Lower leg skin (tissue), 3 donors: Measurements from ENCODE around the gene THSD8.

Source experiments
- POLR2A ChIP-seq, 2 donors: fragments of 450-650 bp; IDR thresholded peaks; one replicate each; pipeline ENCODE4 v1.6.1; 2016 to 2017; ENCODE audit warnings: antibody characterized with exemption in 2 of 2, mild to moderate bottlenecking in 1 of 2, moderate library complexity in 1 of 2
- TF ChIP-seq, protein P1 (sequence below), 3 donors: fragments of 450-650 bp; IDR thresholded peaks; one replicate each; pipeline ENCODE4 v1.5.1; 2016; ENCODE audit warnings: antibody characterized with exemption in 3 of 3, mild to moderate bottlenecking in 3 of 3, moderate library complexity in 2 of 3

DNA sequence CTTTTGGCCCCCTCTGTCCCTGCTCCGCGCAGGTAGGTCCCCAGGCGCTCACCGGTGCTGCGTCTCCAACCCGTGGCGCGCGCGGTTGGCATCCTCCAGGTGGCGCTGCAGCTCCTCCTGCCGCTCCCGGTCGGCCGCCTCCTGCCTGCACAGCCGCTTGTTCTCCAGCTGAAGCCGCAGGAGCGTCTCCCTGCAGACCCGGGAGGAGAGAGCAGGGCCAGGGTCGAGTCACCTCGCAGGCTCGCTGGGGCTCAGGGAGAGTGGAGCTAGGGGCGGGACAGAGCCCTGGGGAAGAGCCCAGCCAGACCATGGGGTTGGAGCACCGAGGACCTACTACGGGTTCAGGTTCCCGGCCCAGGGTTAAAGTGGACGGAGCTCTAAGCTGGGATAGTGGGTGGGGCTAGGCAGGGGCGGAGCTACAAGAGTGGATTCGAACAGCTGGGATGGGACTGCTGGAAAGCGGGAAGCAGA, 35.8 kb upstream of the THSD8 start:
- TF ChIP-seq, protein P1, sequence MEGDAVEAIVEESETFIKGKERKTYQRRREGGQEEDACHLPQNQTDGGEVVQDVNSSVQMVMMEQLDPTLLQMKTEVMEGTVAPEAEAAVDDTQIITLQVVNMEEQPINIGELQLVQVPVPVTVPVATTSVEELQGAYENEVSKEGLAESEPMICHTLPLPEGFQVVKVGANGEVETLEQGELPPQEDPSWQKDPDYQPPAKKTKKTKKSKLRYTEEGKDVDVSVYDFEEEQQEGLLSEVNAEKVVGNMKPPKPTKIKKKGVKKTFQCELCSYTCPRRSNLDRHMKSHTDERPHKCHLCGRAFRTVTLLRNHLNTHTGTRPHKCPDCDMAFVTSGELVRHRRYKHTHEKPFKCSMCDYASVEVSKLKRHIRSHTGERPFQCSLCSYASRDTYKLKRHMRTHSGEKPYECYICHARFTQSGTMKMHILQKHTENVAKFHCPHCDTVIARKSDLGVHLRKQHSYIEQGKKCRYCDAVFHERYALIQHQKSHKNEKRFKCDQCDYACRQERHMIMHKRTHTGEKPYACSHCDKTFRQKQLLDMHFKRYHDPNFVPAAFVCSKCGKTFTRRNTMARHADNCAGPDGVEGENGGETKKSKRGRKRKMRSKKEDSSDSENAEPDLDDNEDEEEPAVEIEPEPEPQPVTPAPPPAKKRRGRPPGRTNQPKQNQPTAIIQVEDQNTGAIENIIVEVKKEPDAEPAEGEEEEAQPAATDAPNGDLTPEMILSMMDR (IDR thresholded peaks at IDR 0.05) = peak in 1 of 3 donors; percentile 33
- no peak for TF ChIP-seq POLR2A (IDR thresholded peaks at IDR 0.05)
